K562 (cell line): ENCODE results near the gene LRRC4B. TPM values are rescaled to one million over a fixed set of nuclear protein-coding genes. Genes with fewer than 3 reads are reported as not detected.
A peak's percentile ranks its signal among the peaks of the same experiment; 100 is the strongest.

Experiments
- CTBP1 ChIP-seq: fragments of 450-650 bp; IDR thresholded peaks from 2 replicates; pipeline ENCODE4 v1.6.1; 2016; ENCODE audit warnings: borderline replicate concordance
- DDX20 ChIP-seq: fragments of 450-650 bp; IDR thresholded peaks from 2 replicates; pipeline ENCODE4 v1.6.1; 2016; ENCODE audit warnings: missing genetic modification characterization, low read depth, mild to moderate bottlenecking, missing compliant biosample characterization, moderate library complexity
- EGR1 ChIP-seq: fragments of 450-650 bp; conservative IDR thresholded peaks from 2 replicates; pipeline ENCODE4 v1.6.1; 2017; ENCODE audit warnings: mild to moderate bottlenecking
- FOXA1 ChIP-seq: fragments of 450-650 bp; IDR thresholded peaks from 2 replicates; pipeline ENCODE4 v1.6.1; 2016; ENCODE audit warnings: mild to moderate bottlenecking, borderline replicate concordance
- HNRNPK ChIP-seq: fragments of 200-400 bp; formaldehyde crosslinking; IDR thresholded peaks from one replicate; pipeline ENCODE4 v1.6.1; 2018; ENCODE audit warnings: mild to moderate bottlenecking, low read depth, low read length; ENCODE audit not compliant: poor library complexity, severe bottlenecking
- LEF1 ChIP-seq: fragments of 450-650 bp; IDR thresholded peaks from 2 replicates; pipeline ENCODE4 v1.6.1; 2016; ENCODE audit warnings: mild to moderate bottlenecking
- MBD2 ChIP-seq: sonication (generic); IDR thresholded peaks from 2 replicates; pipeline ENCODE4 v1.6.1; 2016; ENCODE audit warnings: low read depth, borderline replicate concordance
- MECOM ChIP-seq: fragments of 250-450 bp; sonication (Bioruptor Pico); IDR thresholded peaks from 2 replicates; pipeline ENCODE4 v1.8.0; 2022; ENCODE audit warnings: inconsistent platforms
- MLLT1 ChIP-seq, 2 experiments: fragments of 450-650 bp; IDR thresholded peaks; 2 replicates each; pipeline ENCODE4 v1.6.1; 2016
- NCOA6 ChIP-seq: fragments of 450-650 bp; IDR thresholded peaks from 2 replicates; pipeline ENCODE4 v1.6.1; 2017; ENCODE audit warnings: mild to moderate bottlenecking
- RFX5 ChIP-seq: IDR thresholded peaks from 2 replicates; pipeline ENCODE4 v1.6.1; 2011; ENCODE audit warnings: low read depth, mild to moderate bottlenecking, improper control_type of control experiment, low read length
- RNF219 ChIP-seq: fragments of 250-450 bp; sonication (Bioruptor Pico); IDR thresholded peaks from 2 replicates; pipeline ENCODE4 v1.5.0; 2022; ENCODE audit warnings: mild to moderate bottlenecking
- SMAD3 ChIP-seq: fragments of 450-650 bp; formaldehyde crosslinking; conservative IDR thresholded peaks from 2 replicates; pipeline ENCODE4 v1.4.0; 2020; ENCODE audit warnings: mild to moderate bottlenecking
- SMARCA5 ChIP-seq: fragments of 450-650 bp; IDR thresholded peaks from 2 replicates; pipeline ENCODE4 v1.6.1; 2016
- TFAM ChIP-seq: fragments of 250-450 bp; sonication (Bioruptor Pico); conservative IDR thresholded peaks from 2 replicates; pipeline ENCODE4 v1.5.0; 2021; ENCODE audit warnings: mild to moderate bottlenecking, moderate library complexity
- THAP7 ChIP-seq: fragments of 250-450 bp; sonication (Bioruptor Pico); IDR thresholded peaks from 2 replicates; pipeline ENCODE4 v1.5.0; 2021
- USF1 ChIP-seq: sonication (generic); formaldehyde crosslinking; IDR thresholded peaks from 2 replicates; pipeline ENCODE4 v1.9.0; 2022; ENCODE audit warnings: mild to moderate bottlenecking, missing genetic modification reagents
- VEZF1 ChIP-seq: fragments of 200-800 bp; sonication (Bioruptor generic); IDR thresholded peaks from 2 replicates; pipeline ENCODE4 v1.6.1; 2017; ENCODE audit warnings: missing genetic modification characterization, missing compliant biosample characterization
- ZBED1 ChIP-seq: IDR thresholded peaks from 2 replicates; pipeline ENCODE4 v1.6.1; 2014
- ZNF239 ChIP-seq: fragments of 250-450 bp; sonication (Bioruptor Pico); IDR thresholded peaks from 2 replicates; pipeline ENCODE4 v1.4.0; 2020; ENCODE audit warnings: mild to moderate bottlenecking
- ZNF584 ChIP-seq: fragments of 200-800 bp; sonication (Bioruptor generic); IDR thresholded peaks from 2 replicates; pipeline ENCODE4 v1.6.1; 2016; ENCODE audit warnings: low read depth, mild to moderate bottlenecking, missing genetic modification characterization, missing compliant biosample characterization
- ZNF766 ChIP-seq: fragments of 200-800 bp; sonication (Bioruptor generic); conservative IDR thresholded peaks from 2 replicates; pipeline ENCODE4 v1.6.1; 2016; ENCODE audit warnings: missing genetic modification characterization, missing compliant biosample characterization
- polyA plus RNA-seq, 8 experiments: library from polyadenylated mRNA; depleted of rRNA in 4 of 8; stranded (reverse) in 5 of 8; unstranded in 3 of 8; fragments of >200 nt; fragmentation: Nextera tagmentation in 2 of 8; fragmentation: Illumina TruSeq in 1 of 8; extraction: Ambion mirVana in 2 of 8; extraction: Trizol in 1 of 8; gene quantifications; 2 replicates each; pipeline versions ENCODE4 v1.2.1 to v1.2.3, GENCODE V29; 2011 to 2014; ENCODE audit warnings: inconsistent platforms in 1 of 8, missing spikeins in 1 of 8
- total RNA-seq, 7 experiments: library from RNA; depleted of rRNA in 6 of 7; stranded (reverse); fragments of >200 nt in 6 of 7; fragmentation: Illumina TruSeq in 2 of 7; extraction: Trizol in 2 of 7; gene quantifications; 2 replicates each; pipeline versions ENCODE4 v1.2.1 to v1.2.3, GENCODE V29; 2011 to 2021; ENCODE audit warnings: low replicate concordance in 1 of 7

The LRRC4B gene
- total and polyA plus RNA-seq, 9 of the 15 experiments (the other 6 are each of a cell fraction or from before 2014, with no cell fraction given): 0.18 to 9.6 (median 2.9) TPM; not detected in 2

- TF ChIP-seq RNF219 (CRISPR knock-in tag) (no peak), SMARCA5 (no peak), VEZF1 (CRISPR knock-in tag) (peak; percentile 96), RFX5 (peak; percentile 76), USF1 (CRISPR knock-in tag) (peak; percentile 75), TFAM (CRISPR knock-in tag) (no peak), HNRNPK (no peak), FOXA1 (no peak), ZBED1 (no peak), MLLT1 (IDR thresholded peaks at IDR 0.05) (peak in 1 of 2 experiments; percentile 53; a peak in 1 of 4 replicates), DDX20 (tag) (no peak), ZNF766 (CRISPR knock-in tag) (no peak; the same call in 1 of the 2 replicates), ZNF239 (no peak), NCOA6 (no peak), MBD2 (peak; percentile 81), EGR1 (peak; percentile 81), MECOM (CRISPR knock-in tag) (no peak), SMAD3 (CRISPR knock-in tag) (no peak), CTBP1 (peak; percentile 72; the same call in 1 of the 2 replicates), THAP7 (no peak), LEF1 (no peak), ZNF584 (no peak)
These were observed 57.0 kb downstream of the LRRC4B start, which contains the start of gene JOSD2 (continued) for GRCh38 chr19:50511069-50511822.
